ENCODE measurements around the gene C6orf141.

C6orf141 gene

GRCh38 chr6:49550492-49551077, at the start of gene C6orf141:
Gene C6orf141 (plus strand): TSS chr6:49550668. CDS start chr6:49550793, 125 bp downstream.
- peak in 1 of 2 donors; percentile 17 for DNase-seq

- DNase-seq, result no peak
Measured at GRCh38 chr6:49504666-49505065, 45.8 kb upstream of the C6orf141 start.

- no peak for DNase-seq
Measured at GRCh38 chr6:49506569-49507111, 43.8 kb upstream of the C6orf141 start.

- no peak for DNase-seq
Measured at GRCh38 chr6:49509342-49509741, 41.1 kb upstream of the C6orf141 start.

GRCh38 chr6:49513153-49513989, 37.1 kb upstream of the C6orf141 start:
- no peak for DNase-seq

- DNase-seq, result no peak
Measured at GRCh38 chr6:49514571-49515484, 35.6 kb upstream of the C6orf141 start.

- no peak for DNase-seq
Measured at GRCh38 chr6:49515485-49516146, 34.9 kb upstream of the C6orf141 start.

- no peak for DNase-seq
Measured at GRCh38 chr6:49516147-49516505, 34.3 kb upstream of the C6orf141 start.

- DNase-seq, result no peak
Measured at GRCh38 chr6:49517919-49518318, 32.5 kb upstream of the C6orf141 start.

GRCh38 chr6:49519660-49520059, 30.8 kb upstream of the C6orf141 start:
- no peak for DNase-seq

- DNase-seq, result no peak
Measured at GRCh38 chr6:49522710-49523593, 27.5 kb upstream of the C6orf141 start.

GRCh38 chr6:49523901-49524300, 26.6 kb upstream of the C6orf141 start:
- no peak for DNase-seq

- no peak for DNase-seq
Measured at GRCh38 chr6:49524541-49524940, 25.9 kb upstream of the C6orf141 start.

GRCh38 chr6:49526598-49526997, 23.9 kb upstream of the C6orf141 start:
- DNase-seq, result no peak

GRCh38 chr6:49527320-49527719, 23.1 kb upstream of the C6orf141 start:
- no peak for DNase-seq

GRCh38 chr6:49528571-49528970, 21.9 kb upstream of the C6orf141 start:
- DNase-seq, result no peak

- no peak for DNase-seq
Measured at GRCh38 chr6:49530141-49530776, 20.2 kb upstream of the C6orf141 start.

GRCh38 chr6:49531774-49532569, 18.5 kb upstream of the C6orf141 start:
- no peak for DNase-seq

- DNase-seq, result no peak
Measured at GRCh38 chr6:49535795-49536194, 14.7 kb upstream of the C6orf141 start.

GRCh38 chr6:49539102-49539501, 11.4 kb upstream of the C6orf141 start:
- no peak for DNase-seq
